IMR-90 (cell line): ENCODE results near the gene ACBD3. TPM values are rescaled to one million over a fixed set of nuclear protein-coding genes. Genes with fewer than 3 reads are reported as not detected.

Experiments used
- ATAC-seq: fragments of 200-7000 bp; cut with Tn5 transposase; 2 replicates; pipeline ENCODE4 v1.9.1; 2020; ENCODE audit warnings: low read depth, mild to moderate bottlenecking, moderate library complexity
- BruUV-seq: library from RNA; stranded (reverse); fragments of 400-500 nt; replicated peaks from 2 replicates; lab custom pipeline; 2021; lab: Mats Ljungman, UMichigan
- CTCF ChIA-PET: fragments of 300-600 bp; formaldehyde crosslinking; extraction: SDS; loops from one replicate; lab custom pipeline; 2021; ENCODE audit warnings: antibody characterized with exemption; lab: Yijun Ruan, JAX
- POLR2A ChIA-PET: fragments of 300-600 bp; sonication (Branson Sonifier 250); formaldehyde crosslinking; loops from one replicate; lab custom pipeline; 2022; ENCODE audit warnings: antibody characterized with exemption; ENCODE audit not compliant: unreplicated experiment; lab: Charles Lee
- DNase-seq: peaks from one replicate; pipeline ENCODE4 v3.0.0; 2013
- H2AFZ ChIP-seq: replicated peaks from 2 replicates; pipeline ENCODE3; 2013; ENCODE audit warnings: low read length, mild to moderate bottlenecking; ENCODE audit not compliant: poor library complexity
- H2AK5ac ChIP-seq: 2 replicates; pipeline ENCODE4 v1.6.1; 2013; ENCODE audit warnings: low read depth, low read length, inconsistent platforms
- H2AK9ac ChIP-seq: replicated peaks from 2 replicates; pipeline ENCODE3; 2013; ENCODE audit warnings: mild to moderate bottlenecking, low read depth, low read length, moderate library complexity; ENCODE audit not compliant: poor library complexity
- H2BK120ac ChIP-seq: 2 replicates; pipeline ENCODE4 v1.6.1; 2013; ENCODE audit warnings: low read depth, low read length, inconsistent platforms
- H2BK15ac ChIP-seq: 3 replicates; pipeline ENCODE4 v1.6.1; 2013; ENCODE audit warnings: low read depth, low read length, inconsistent platforms
- H2BK20ac ChIP-seq: 2 replicates; pipeline ENCODE4 v1.6.1; 2013; ENCODE audit warnings: low read depth, mild to moderate bottlenecking, inconsistent platforms, low read length, moderate library complexity
- H2BK5ac ChIP-seq: 2 replicates; pipeline ENCODE4 v1.6.1; 2013; ENCODE audit warnings: mild to moderate bottlenecking, low read depth, low read length, inconsistent platforms; ENCODE audit not compliant: poor library complexity, severe bottlenecking
- H3K14ac ChIP-seq: replicated peaks from 2 replicates; pipeline ENCODE4 v1.6.1; 2013; ENCODE audit warnings: low read depth, low read length, inconsistent platforms
- H3K18ac ChIP-seq: 2 replicates; pipeline ENCODE4 v1.6.1; 2013; ENCODE audit warnings: low read depth, low read length, control low read depth
- H3K23ac ChIP-seq: 2 replicates; pipeline ENCODE4 v1.6.1; 2013; ENCODE audit warnings: low read depth, low read length, inconsistent platforms
- H3K27ac ChIP-seq: 2 replicates; pipeline ENCODE4 v1.5.1; 2013; ENCODE audit warnings: mild to moderate bottlenecking, control low read depth, low read length; ENCODE audit not compliant: insufficient read depth
- H3K27me3 ChIP-seq: 2 replicates; pipeline ENCODE4 v1.6.1; 2013; ENCODE audit warnings: low read length; ENCODE audit not compliant: control insufficient read depth, insufficient read depth
- H3K36me3 ChIP-seq: 2 replicates; pipeline ENCODE4 v1.6.1; 2013; ENCODE audit warnings: low read length, mixed read lengths; ENCODE audit not compliant: control insufficient read depth, insufficient read depth
- H3K4ac ChIP-seq: 2 replicates; pipeline ENCODE4 v1.6.1; 2013; ENCODE audit warnings: low read depth, low read length, inconsistent platforms
- H3K4me1 ChIP-seq: 2 replicates; pipeline ENCODE4 v1.6.1; 2013; ENCODE audit warnings: low read length, mixed read lengths; ENCODE audit not compliant: control insufficient read depth, insufficient read depth
- H3K4me2 ChIP-seq: 2 replicates; pipeline ENCODE4 v1.6.1; 2013; ENCODE audit warnings: low read depth, mild to moderate bottlenecking, control low read depth, low read length, moderate library complexity
- H3K4me3 ChIP-seq: 2 replicates; pipeline ENCODE4 v1.5.1; 2013; ENCODE audit warnings: low read depth, mild to moderate bottlenecking, control low read depth, low read length, moderate library complexity; ENCODE audit not compliant: insufficient read depth
- H3K56ac ChIP-seq: 2 replicates; pipeline ENCODE4 v1.6.1; 2013; ENCODE audit warnings: low read length, inconsistent platforms; ENCODE audit not compliant: insufficient read depth; ENCODE audit errors: extremely low read depth
- H3K79me1 ChIP-seq, 2 experiments: 2 replicates each; pipeline ENCODE4 v1.6.1; 2013; ENCODE audit warnings: low read length in 2 of 2, inconsistent platforms in 1 of 2, low read depth in 1 of 2
- H3K9ac ChIP-seq: 2 replicates; pipeline ENCODE4 v1.6.1; 2013; ENCODE audit warnings: low read depth, low read length, control low read depth
- H3K9me1 ChIP-seq: 2 replicates; pipeline ENCODE4 v1.6.1; 2013; ENCODE audit warnings: low read length, inconsistent platforms; ENCODE audit not compliant: insufficient read depth
- H3K9me3 ChIP-seq: 2 replicates; pipeline ENCODE4 v1.6.1; 2013; ENCODE audit warnings: low read length; ENCODE audit not compliant: control insufficient read depth, insufficient read depth
- H4K20me1 ChIP-seq: 2 replicates; pipeline ENCODE4 v1.6.1; 2013; ENCODE audit warnings: low read length, inconsistent platforms; ENCODE audit not compliant: insufficient read depth
- H4K5ac ChIP-seq: 2 replicates; pipeline ENCODE4 v1.6.1; 2013; ENCODE audit warnings: mild to moderate bottlenecking, low read depth, low read length, control low read depth
- H4K8ac ChIP-seq, 2 experiments: 2 replicates each; pipeline ENCODE4 v1.6.1; 2013; ENCODE audit warnings: low read depth in 2 of 2, low read length in 2 of 2, control low read depth in 1 of 2, inconsistent platforms in 1 of 2
- H4K91ac ChIP-seq: 2 replicates; pipeline ENCODE4 v1.6.1; 2013; ENCODE audit warnings: low read depth, low read length, inconsistent platforms; ENCODE audit not compliant: insufficient read depth
- FOS ChIP-seq: fragments of 150-350 bp; IDR thresholded peaks from 2 replicates; pipeline ENCODE4 v1.6.1; 2016; ENCODE audit warnings: low read depth, low read length
- MAFK ChIP-seq: IDR thresholded peaks from 2 replicates; pipeline ENCODE4 v1.6.1; 2012; ENCODE audit warnings: low read depth, low read length, improper control_type of control experiment
- NFE2L2 ChIP-seq: fragments of 150-350 bp; IDR thresholded peaks from 2 replicates; pipeline ENCODE4 v1.6.1; 2016; ENCODE audit warnings: low read depth, mild to moderate bottlenecking, low read length
- RAD21 ChIP-seq: IDR thresholded peaks from 2 replicates; pipeline ENCODE4 v1.6.1; 2012; ENCODE audit warnings: low read length, improper control_type of control experiment
- RCOR1 ChIP-seq: IDR thresholded peaks from 2 replicates; pipeline ENCODE4 v1.6.1; 2012; ENCODE audit warnings: mild to moderate bottlenecking, low read length, improper control_type of control experiment; ENCODE audit not compliant: insufficient replicate concordance
- RFX5 ChIP-seq: IDR thresholded peaks from 2 replicates; pipeline ENCODE4 v1.8.0; 2012; ENCODE audit warnings: low read depth, mild to moderate bottlenecking, low read length, moderate library complexity
- WGBS, 2 experiments: methylation state at CpG; one replicate each; pipeline versions ENCODE4 v1.1.5 to v1.1.7; 2013; ENCODE audit warnings: missing lambda C conversion rate in 2 of 2; ENCODE audit not compliant: insufficient read length in 1 of 2; ENCODE audit errors: extremely low coverage in 2 of 2; 5-methylcytosine and 5-hydroxymethylcytosine counted together
- dilution Hi-C: fragments of 300-500 bp; cut with HindIII; formaldehyde crosslinking; loops from one replicate; pipeline ENCODE4 v1.14.3; 2018; ENCODE audit warnings: low sequenced_read_pairs; ENCODE audit not compliant: unreplicated experiment
- in situ Hi-C: fragments of 300-500 bp; cut with MboI; formaldehyde crosslinking; loops from 3 replicates; pipeline ENCODE4 v1.14.3; 2019; ENCODE audit warnings: low sequenced_read_pairs, inconsistent platforms, mixed read lengths
- intact Hi-C: fragments of 100-400 bp; cut with micrococcal nuclease; formaldehyde crosslinking; loops from 2 replicates; pipeline ENCODE4 v1.10.0; 2022
- polyA plus RNA-seq, 3 experiments: library from polyadenylated mRNA; depleted of rRNA; stranded (reverse); fragments of >200 nt; gene quantifications; 2 replicates each; pipeline ENCODE4 v1.2.3, GENCODE V29; 2012; ENCODE audit warnings: low replicate concordance in 1 of 3
- total RNA-seq: library from RNA; depleted of rRNA; stranded (reverse); fragments of >200 nt; gene quantifications from 2 replicates; pipeline ENCODE4 v1.2.3, GENCODE V29; 2012
- TF ChIP-seq, protein P1 (sequence below): fragments of 150-350 bp; IDR thresholded peaks from 2 replicates; pipeline ENCODE4 v1.6.1; 2016; ENCODE audit warnings: low read depth, mild to moderate bottlenecking, low read length, moderate library complexity, borderline replicate concordance

Gene ACBD3
- total and polyA plus RNA-seq, 2 of the 4 experiments (the other 2 are of a cell fraction) = 30.3 to 59.7 TPM

DNA sequence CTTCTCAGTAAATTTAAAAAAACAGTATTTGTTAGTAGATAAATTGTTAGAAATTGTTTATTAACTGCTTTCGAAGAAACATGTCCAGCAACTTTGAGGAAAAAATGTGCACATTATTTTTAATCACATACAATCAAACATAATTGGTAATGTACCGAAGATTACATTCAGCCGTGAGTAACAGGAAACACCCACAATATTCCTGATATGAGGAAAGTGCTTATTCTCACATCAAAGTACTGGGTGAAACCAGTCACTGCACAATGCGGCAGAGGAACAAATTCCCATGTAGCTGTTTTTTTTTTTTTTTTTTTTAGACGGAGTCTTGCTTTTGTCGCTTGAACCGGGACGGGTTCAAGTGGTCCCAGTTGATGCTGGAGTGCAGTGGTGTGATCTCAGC, 9.7 kb downstream of the ACBD3 start:
- CTCF ChIA-PET = interaction anchor here (0.6 kb wide), 1 partner anchor 20 kb away, joined by 3 read pairs; no protein-coding TSS in a partner anchor
- H2BK20ac ChIP-seq = no peak overlapping the region
- WGBS, 2 experiments = no CpG with 5 or more reads among the region's 8 CpGs
- H3K36me3 ChIP-seq = peaks cover 5% of the 10 kb centered on the region
- TF ChIP-seq RFX5 (no peak), NFE2L2 (no peak), FOS (no peak), RAD21 (no peak), RCOR1 (no peak), MAFK (no peak)
- TF ChIP-seq, protein P1, sequence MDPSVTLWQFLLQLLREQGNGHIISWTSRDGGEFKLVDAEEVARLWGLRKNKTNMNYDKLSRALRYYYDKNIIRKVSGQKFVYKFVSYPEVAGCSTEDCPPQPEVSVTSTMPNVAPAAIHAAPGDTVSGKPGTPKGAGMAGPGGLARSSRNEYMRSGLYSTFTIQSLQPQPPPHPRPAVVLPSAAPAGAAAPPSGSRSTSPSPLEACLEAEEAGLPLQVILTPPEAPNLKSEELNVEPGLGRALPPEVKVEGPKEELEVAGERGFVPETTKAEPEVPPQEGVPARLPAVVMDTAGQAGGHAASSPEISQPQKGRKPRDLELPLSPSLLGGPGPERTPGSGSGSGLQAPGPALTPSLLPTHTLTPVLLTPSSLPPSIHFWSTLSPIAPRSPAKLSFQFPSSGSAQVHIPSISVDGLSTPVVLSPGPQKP = no peak
- H3K23ac ChIP-seq = no peak overlapping the region
- no peak overlapping the region for H3K18ac ChIP-seq
- H3K27me3 ChIP-seq = no peaks in the 10 kb centered on the region
- H3K4me3 ChIP-seq = no peak overlapping the region
- H3K4me1 ChIP-seq = 0 out of 2 replicates have a peak, but pooled peaks cover 2% of the 10 kb centered on the region
- no peak overlapping the region for H3K56ac ChIP-seq
- intact Hi-C loops (no loop called here), dilution Hi-C loops (no loop called here), in situ Hi-C loops (no loop called here)
- H3K9me3 ChIP-seq = no peaks in the 10 kb centered on the region
- H2BK15ac ChIP-seq = no peak overlapping the region
- H2AFZ ChIP-seq = no peak overlapping the region
- no peak overlapping the region for H4K5ac ChIP-seq
- H3K27ac ChIP-seq = no peak overlapping the region
- POLR2A ChIA-PET = interaction anchor here (0.6 kb wide), 1 partner anchor 29 kb away, joined by 3 read pairs; no protein-coding TSS in a partner anchor
- no peak overlapping the region for H3K14ac ChIP-seq
- H3K4ac ChIP-seq = no peak overlapping the region
- no TSS peak for BruUV-seq
- no peak overlapping the region for H2AK5ac ChIP-seq
- H2BK120ac ChIP-seq = no peak overlapping the region
- peaks cover 7 to 43% of the 10 kb centered on the region in 2 experiments; a peak in 3 of 4 replicates for H3K79me1 ChIP-seq
- DNase-seq = no peak
- no peak overlapping the region for H4K8ac ChIP-seq
- H3K4me2 ChIP-seq = no peak overlapping the region
- no peak for ATAC-seq
- H4K91ac ChIP-seq = no peak overlapping the region
- H2AK9ac ChIP-seq = no peak overlapping the region
- H3K9ac ChIP-seq = no peak overlapping the region
- H2BK5ac ChIP-seq = no peak overlapping the region
- H4K20me1 ChIP-seq = peaks cover 96% of the 10 kb centered on the region
- H3K9me1 ChIP-seq = peaks cover 2% of the 10 kb centered on the region; the same call in 1 of the 2 replicates
